ENCODE data around the gene MRPL57.
"Not testable (repeated sequence)": the region's sequence is repeated elsewhere in the genome, so short reads cannot be mapped to it uniquely, and the experiment has no call there.

Gene MRPL57

DNA sequence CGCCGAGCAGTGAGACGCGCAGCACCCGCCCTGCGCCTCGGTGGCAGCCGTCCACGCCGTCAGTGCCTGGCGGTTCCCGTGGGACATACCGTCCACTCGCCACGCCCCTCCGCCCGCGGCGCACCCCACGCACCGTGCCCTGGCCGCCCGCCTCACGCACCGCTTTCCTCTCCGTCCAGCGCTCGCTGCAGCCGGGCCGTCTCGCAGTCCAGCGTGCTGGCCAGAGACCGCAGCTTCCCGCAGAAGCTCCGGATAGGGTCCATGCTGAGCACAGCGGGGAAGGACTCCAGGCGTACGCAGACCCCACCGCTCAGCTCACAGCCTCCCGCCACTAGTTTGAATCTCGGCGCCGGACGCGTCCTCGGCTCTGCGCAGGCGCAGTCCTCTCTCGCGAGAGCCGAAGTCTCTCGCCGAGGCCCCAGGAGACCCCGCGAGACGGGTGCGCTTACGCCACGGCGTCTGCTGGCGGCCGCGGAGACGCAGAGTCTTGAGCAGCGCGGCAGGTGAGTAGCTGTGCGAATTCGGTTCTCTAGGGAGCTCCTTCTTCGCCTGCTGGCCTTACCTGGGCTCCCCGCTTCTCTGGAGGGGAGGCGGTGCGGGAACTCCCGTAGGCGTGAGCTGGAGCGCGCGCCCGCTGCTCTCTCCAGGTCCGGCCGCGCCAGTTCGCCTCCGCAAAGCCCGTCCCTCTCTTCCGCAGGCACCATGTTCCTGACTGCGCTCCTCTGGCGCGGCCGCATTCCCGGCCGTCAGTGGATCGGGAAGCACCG lies at the start of gene MRPL57, which contains the start of gene SKA3:
TSS of gene MRPL57 (plus strand) at position 444 of the 767 bp plus-strand sequence. CDS start at position 703, 259 bp downstream.
TSS of gene SKA3 (minus strand) at position 338 of the 767 bp plus-strand sequence. CDS start at position 263, 75 bp downstream.
- peak; percentile 95 for DNase-seq (ENCODE audit: low spot score)

DNA sequence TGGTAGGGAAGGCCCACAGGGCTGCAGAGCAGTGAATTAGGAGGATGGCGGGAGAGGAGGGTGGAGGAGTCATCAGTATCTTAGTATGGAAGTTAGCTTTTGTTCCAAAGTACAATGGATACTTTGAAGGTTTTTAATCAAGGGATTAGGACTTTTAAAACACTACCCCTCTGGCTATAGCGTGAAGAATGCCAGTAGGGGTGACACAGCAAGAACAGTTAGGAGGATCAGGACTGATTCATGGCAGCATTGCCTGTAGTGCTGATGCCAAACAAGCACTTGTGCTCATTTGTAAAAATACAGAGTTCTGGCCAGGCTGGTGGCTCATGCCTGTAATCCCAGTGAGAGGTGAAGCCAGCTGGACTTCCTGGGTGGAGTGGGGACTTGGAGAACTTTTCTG lies 46.3 kb upstream of the MRPL57 start:
- no peak for DNase-seq (ENCODE audit: low spot score)

DNA sequence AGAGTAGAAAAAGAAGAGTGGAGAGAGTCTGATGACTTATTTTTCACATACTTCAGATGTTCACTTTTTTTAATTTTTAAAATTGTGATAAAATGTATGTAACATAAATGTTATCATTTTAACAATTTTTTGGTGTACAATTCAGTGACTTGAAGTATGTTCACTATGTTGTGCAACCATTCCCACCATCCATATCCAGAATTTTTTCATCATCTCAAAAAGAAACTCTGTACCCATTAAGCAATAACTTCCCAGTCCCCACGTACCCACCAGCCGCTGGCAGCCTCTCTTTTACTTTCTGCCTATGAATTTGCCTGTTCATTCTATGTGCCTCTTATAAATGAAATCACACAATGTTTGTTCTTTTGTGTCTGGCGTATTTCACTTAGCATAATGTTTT lies 43.4 kb upstream of the MRPL57 start:
- DNase-seq (ENCODE audit: low spot score): no peak

DNA sequence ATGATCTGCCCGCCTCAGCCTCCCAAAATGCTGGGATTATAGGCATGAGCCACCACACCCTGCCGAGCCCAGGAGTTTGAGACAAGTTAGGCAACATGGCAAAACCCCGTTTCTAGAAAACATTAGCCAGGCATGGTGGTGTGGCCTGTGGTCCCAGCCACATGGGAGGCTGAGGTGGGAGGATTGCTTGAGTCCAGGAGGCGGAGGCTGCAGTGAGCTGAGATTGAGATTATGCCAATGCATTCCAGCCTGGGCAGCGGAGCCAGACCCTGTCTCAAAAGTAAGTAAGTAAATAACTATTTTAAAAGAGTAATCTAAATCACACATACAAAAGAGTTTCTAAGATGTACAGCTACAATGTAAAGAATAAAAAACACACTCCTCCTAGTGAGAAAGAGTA lies 42.0 kb upstream of the MRPL57 start:
- DNase-seq (ENCODE audit: low spot score): no peak

DNA sequence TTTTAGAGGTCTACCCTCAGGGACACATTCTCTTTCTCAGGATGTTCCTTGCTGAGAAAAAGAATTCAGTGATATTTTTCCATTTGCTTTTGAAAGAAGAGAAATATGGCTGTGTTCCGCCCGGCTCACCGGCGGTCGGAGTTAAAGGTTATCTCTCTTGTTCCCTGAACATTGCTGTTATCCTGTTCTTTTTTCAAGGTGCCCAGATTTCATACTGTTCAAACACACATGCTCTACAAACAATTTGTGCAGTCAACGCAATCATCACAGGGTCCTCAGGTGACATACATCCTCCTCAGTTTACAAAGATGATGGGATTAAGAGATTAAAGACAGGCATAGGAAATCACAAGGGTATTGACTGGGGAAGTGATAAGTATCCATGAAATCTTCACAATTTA lies 40.6 kb upstream of the MRPL57 start:
- DNase-seq (ENCODE audit: low spot score): not testable (repeated sequence)

DNA sequence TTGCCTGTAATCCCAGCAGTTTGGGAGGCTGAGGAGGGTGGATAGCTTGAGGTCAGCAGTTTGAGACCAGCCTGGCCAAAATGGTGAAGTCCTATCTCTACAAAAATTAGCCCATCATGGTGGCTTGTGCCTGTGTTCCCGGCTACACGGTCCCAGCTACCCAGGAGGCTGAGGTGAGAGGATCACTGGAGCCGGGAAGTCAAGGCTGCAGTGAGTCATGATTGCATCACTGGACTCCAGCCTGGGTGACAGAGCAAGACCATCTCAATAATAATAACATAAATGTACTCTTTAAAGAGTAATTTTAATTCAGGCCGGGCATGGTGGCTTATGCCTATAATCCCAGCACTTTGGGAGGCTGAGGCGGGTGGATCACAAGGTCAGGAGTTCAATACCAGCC lies 38.8 kb upstream of the MRPL57 start:
- no peak for DNase-seq (ENCODE audit: low spot score)

DNA sequence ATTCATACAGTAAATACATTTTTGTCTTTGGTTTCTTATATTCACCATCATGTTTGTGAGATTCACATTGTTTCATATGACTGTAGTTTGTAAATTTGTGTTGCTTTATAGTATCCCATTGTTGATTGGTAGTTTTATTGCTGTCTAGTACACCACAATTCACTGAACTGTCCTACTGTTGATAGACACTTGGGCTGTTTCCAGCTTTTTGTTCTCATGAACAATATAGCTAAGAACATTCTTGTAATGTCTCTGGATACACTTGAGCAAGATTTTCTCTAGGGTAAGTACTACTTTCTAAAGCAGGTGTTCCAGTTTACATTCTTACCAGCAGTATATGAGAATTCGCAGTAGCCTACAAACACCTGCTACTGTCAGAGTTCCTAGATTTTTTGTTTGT lies 37.9 kb upstream of the MRPL57 start:
- no peak for DNase-seq (ENCODE audit: low spot score)

DNA sequence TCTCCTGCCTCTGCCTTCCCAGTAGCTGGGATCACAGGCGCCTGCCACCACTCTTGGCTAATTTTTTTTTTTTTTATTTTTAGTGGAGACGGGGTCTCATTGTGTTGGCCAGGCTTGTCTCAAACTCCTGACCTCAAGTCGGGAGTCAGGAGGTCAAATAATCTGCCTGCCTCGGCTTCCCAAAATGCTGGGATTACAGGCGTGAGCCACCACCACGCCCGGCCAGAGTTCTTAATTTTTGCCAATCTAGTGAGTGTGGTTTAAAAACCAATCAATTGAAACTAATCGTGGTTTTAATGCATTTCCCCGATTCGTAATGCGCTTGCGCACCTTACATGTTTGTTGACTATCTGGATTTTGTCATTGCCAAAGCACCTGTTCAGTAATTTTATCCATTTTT lies 37.1 kb upstream of the MRPL57 start:
- DNase-seq (ENCODE audit: low spot score): no peak

DNA sequence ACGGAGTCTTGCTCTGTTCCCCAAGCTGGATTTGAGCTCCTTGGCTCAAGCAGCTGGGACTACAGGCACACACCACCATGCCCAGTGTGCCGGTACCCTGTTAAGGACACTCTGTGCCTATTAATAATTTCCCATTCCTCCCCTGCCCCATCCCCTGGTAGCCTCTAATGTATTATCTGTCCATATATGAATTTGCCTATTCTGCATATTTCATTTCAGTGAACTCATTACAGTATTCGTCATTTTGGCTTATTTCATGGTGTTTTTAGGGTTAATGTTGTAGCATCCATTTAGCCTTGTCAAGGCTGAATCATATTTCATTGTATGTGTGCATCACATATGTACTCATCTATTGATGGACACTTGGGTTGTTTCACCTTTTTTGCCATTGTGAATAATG lies 33.7 kb upstream of the MRPL57 start:
- DNase-seq (ENCODE audit: low spot score): no peak

DNA sequence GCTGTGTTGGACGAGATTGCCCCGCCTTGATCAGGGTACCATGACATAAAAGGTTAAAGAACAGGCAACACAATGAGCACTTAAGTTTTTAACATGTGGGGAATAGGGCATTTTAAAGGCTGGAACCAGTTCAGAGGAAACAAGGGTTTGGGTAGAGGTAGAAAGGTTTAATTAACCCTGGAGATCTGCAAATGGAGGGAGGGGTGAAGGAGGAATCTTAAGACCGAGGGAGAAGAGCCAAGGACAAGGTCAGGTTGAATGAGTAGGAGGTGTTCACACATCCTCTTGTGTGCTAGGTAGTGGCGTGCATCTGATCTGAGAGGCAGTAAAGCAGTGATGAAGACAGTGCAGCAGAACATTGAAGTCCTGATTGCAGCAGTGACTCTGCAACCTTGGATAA lies 28.6 kb upstream of the MRPL57 start:
- no peak for DNase-seq (ENCODE audit: low spot score)

DNA sequence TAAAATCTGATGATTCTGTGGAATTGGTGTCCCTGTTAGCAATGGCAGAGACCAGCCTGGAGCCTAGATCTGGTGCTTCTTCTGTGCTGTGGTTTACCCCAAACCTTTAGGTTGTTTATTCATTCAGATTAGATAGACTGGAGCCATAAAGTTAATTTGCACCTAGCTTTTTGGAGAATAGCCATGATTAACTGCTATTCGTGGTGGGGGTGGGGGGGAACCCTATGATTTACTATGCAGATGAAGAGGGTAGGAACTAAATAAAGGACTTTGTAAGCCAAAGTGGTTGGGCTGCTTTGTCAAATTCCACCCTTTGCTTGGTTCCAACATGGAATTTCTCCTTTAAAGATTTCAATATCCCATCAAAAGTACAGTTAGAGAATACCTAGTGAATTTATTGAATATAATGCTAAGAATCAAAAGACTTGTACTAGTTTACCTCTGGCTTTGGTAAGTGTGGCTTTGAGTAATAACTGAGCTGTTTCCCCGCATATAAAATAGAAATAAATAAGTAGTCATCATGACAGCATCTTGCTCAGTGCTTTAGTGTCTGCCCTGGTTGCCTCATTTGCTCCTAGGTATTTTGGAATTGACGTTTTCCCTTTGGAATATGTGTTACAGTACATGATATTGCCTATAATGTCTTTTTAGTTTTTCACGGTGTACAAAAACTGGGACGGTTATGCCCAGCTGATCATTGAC lies 27.8 kb upstream of the MRPL57 start:
- no peak for DNase-seq (ENCODE audit: low spot score)

DNA sequence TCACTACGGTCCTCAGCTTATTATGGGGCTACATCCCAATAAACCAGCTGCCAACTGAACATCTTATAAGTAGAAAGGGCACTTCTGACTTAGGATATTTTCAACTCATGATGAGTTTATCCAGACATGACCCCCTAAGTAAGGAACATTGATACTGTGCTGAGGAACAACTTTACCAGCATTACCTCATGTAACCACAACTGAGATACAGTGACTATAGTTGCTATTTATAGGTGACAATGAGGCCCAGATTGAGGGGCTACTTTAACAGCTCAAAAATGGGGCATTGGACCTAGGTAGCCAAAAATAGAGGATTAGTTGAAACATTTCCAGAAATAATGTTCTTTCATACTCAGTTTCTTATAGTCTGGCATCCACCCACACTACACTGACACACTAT lies 26.9 kb upstream of the MRPL57 start:
- DNase-seq (ENCODE audit: low spot score): no peak

DNA sequence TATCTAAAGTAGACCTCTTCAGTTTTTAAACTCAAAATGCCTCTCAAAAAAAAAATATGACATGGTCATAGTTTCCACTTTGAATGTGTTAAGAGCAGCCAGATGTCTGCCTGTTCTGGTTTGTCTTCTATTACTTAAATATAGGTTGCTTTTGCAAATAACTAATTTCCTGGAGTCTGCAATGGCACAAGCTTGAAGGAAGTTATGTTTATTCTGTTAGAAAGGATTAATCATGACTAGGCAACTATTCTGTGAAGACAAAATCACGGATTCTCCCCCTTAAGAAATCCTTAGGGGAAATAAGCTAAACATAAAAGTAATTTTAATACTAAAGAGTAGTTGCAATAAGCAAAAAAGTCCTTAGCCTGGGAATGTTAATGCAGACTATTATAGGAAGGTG lies 26.4 kb upstream of the MRPL57 start:
- DNase-seq (ENCODE audit: low spot score): no peak

DNA sequence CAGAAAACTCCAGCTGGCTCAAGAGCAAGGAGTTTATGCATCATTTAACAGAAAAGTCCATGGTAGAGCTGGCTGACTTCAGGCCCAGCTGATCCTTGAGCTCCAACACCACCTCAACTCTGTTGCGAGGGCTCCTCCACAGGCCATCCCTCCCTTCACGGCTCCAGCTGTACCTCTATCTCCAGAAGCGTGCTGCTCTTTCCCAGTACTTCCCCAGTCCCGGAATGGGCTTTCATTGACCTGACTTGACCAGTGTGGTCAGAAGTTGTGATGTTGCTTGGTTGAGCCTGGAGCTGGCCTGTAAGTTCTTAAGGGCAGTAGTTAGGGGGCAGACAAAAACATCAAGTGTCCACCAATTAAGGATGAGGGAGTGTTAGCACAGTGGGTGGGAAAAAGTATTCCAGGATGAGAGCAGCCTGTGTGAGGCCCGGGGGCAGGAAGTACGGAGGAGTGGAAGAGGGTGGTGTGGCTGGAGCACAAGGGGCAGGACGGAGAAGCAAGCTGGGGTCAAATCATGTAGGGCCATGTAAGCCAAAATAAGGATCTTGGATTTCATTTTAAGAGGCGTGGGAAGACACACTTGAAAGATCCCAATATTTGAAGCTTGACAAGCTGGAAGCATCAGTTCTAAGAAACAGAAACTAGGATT lies 24.1 kb upstream of the MRPL57 start:
- DNase-seq (ENCODE audit: low spot score): no peak

DNA sequence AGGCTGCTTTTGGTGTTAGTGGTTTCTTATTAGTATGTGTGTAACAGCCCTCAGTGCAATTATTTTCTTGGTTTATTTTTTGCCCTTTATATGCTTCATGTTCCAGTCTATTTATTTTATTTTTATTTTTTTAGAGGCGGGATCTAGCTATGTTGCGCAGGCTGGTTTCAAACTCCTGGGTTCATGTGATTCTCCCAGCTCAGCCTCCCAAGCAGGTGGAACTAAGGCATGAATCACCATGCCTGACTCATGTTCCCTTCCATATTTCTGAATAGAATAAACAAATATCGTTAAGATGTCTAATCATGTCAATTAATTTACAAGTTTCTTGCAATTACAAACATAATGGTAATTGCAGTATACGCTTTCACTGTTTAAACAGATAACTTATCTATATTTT lies 11.8 kb upstream of the MRPL57 start:
- no peak for DNase-seq (ENCODE audit: low spot score)

DNA sequence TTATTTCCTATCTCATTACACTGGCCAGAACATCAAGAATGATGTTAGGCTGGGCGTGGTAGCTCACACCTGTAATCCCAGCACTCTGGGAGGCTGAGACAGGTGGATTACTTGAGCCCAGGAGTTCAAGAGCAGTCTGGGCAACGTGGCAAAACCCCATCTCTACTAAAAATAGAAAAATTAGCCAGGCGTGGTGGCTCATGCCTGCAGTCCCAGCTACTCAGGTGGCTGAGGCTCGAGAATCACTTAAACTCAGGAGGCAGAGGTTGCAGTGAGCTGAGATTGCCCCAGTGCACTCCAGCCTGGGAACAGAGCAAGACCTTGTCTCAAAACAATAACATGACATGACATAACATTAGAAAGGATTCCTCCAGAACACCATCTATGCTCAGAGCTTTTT lies 10.9 kb upstream of the MRPL57 start:
- not testable (repeated sequence) for DNase-seq (ENCODE audit: low spot score)

DNA sequence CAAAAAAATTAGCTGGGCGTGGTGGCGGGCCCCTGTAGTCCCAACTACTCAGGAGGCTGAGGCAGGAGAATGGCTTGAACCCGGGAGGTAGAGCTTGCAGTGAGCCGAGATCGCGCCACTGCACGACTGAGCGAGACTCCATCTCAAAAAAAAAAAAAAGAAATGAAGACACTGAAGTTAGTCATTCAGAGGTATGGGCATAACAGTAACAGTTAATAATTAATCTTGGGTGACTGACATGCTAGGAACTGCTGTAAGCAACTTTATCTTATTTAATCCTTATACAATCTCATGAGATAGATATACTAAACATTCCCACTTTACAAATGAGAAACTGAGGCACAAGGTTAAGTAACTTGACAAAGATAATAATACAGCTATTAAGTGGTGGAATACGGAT lies 5.0 kb upstream of the MRPL57 start:
- DNase-seq (ENCODE audit: low spot score): no peak

DNA sequence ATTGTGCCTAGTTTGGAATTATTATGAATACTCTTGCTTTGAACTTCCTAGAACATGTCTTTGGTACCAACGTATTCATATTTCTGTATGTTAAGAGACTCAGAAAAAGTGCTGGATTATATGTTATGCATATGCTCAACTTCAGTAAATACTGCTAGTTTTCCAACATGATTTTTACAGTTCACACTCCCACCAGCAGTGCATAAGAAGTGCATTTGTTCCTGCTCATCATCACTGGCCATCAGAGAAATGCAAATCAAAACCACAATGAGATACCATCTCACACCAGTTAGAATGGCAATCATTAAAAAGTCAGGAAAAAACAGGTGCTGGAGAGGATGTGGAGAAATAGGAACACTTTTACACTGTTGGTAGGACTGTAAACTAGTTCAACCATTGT lies 2.7 kb upstream of the MRPL57 start:
- not testable (repeated sequence) for DNase-seq (ENCODE audit: low spot score)

DNA sequence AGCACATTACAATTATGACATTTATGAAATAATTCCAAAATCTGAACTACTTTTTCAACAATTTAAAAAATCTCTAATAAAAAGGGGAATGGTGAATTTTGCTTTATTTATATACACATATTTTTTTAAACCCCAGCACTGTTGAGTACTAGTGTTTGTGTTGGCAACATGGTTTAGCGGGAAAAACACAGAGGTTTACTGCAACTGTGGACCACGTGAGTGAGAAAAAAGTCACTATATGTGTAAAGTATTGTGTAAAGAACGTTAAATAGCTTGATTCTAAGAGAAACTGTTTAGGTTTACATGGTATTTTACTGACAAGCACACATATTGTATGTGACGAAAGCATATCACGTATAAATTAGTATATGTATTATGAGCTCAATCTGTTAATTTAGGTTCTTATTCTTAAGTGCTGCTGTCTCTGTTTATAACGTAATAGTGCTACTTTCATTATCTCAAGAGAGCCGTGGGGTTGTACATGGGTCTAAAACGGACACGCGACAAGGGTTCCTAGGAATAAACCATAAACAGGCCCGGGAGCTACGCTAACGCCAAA lies 723 bp upstream of the MRPL57 start:
- no peak for DNase-seq (ENCODE audit: low spot score)

DNA sequence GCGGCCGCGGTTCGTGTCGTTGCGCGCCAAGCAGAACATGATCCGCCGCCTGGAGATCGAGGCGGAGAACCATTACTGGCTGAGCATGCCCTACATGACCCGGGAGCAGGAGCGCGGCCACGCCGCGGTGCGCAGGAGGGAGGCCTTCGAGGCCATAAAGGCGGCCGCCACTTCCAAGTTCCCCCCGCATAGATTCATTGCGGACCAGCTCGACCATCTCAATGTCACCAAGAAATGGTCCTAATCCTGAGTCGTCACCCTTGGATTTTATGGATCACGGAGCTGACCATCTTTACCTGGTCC lies 475 bp downstream of the MRPL57 start:
- DNase-seq (ENCODE audit: low spot score): no peak

DNA sequence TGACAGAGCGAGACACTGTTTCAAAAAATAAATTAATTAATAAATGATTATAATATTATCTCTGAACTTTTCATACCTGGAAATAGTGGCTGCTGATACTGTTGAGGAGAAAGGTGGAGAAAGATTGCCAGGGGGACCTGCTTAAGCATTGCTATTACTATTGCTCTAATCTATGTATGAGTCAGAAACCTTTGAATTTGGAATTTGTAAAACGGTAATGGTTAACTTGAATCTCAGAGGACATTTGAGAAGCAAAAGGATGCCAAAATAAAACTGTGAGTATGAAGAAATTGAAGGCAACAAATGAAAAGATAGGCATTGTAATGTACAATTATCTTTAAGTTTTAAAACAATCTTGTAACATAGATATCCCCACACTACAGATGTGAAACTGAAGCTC lies 5.2 kb downstream of the MRPL57 start:
- DNase-seq (ENCODE audit: low spot score): no peak

DNA sequence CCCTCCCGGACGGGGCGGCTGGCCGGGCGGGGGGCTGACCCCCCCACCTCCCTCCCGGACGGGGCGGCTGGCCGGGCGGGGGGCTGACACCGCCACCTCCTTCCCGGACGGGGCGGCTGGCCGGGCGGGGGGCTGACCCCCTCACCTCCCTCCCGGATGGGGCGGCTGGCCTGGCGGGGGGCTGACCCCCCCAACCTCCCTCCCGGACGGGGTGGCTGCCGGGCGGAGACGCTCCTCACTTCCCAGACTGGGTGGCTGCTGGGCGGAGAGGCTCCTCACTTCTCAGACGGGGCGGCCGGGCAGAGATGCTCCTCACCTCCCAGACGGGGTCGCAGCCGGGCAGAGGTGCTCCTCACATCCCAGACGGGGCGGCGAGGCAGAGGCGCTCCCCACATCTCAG lies 10.0 kb downstream of the MRPL57 start:
- DNase-seq (ENCODE audit: low spot score): not testable (repeated sequence)

DNA sequence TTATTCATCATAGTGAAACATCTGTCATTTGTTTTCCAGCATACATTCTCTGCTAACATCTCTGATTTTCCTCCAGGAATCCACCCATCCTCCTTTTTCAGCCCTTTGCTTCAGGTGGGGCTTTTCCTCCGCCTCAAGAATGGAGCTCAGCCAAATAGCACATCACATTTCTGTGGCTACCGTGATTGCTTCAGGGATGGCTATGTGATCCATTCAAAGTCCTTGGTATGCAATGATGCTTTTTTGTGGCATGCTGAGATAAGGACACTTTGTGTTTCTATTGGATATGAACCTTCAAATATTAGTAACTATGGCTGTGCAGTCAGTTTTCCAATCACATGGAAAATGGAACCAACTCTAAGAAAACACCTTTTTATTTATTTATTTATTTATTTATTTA lies 18.3 kb downstream of the MRPL57 start:
- DNase-seq (ENCODE audit: low spot score): not testable (repeated sequence)

All from left forelimb (tissue), 1 donor.